GDM1 (cell line): ENCODE measurements around the gene LAYN.

Experiments used
- DNase-seq: peaks from one replicate; lab custom pipeline; 2025; lab: John Stamatoyannopoulos, UW

LAYN gene

DNA sequence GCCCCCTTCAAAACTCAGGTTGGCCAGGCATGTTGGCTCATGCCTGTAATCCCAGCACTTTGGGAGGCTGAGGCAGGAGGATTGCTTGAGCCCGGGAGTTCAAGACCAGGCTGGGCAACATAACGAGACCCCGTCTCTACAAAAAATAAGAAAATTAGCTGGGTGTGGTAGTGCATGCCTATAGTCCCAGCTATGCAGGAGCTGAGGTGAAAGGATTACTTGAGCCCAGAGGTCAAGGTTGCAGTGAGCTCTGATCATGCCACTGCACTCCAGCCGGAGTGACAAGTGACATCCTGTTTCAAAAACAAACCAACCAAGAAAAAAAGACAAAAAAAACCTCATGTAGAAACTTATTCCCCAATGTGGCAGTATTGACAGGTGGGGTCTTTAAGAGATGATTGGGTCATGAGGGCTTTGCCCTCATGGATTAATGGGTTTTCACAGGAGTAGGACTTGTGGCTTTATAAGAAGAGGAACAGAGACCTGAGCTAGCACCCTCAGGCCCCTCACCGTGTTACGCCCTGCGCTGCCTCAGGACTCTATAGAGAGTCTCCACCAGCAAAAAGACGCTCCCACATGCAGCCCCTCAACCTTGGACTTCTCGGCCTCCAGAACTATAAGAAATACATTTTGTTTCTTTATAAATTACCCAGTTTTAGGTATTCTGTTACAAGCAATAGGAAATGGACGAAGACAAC lies 22.3 kb downstream of the LAYN start:
- DNase-seq, result no peak

- DNase-seq, result peak; percentile 12
Observed at GRCh38 chr11:111565114-111565720, 24.7 kb downstream of the LAYN start.

DNA sequence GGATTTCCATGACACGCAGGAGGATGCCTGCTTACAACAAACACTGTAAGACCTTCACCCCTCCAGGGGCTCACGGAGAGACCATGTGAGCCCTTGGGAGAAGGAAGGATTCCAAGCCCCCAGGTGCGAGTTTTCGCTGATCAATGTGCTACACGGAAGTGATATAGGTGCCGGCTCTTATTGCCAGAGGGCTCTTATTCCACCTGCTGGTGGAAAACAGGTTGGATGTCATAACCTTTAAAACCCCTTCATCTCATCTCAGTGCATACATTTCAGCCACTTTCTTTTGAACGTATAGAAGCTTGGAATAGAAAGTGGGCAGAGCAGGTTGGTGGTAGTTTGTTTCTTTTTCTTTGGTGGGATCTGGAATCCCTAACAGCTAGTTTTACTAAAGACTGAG lies 25.8 kb downstream of the LAYN start:
- no peak for DNase-seq

DNA sequence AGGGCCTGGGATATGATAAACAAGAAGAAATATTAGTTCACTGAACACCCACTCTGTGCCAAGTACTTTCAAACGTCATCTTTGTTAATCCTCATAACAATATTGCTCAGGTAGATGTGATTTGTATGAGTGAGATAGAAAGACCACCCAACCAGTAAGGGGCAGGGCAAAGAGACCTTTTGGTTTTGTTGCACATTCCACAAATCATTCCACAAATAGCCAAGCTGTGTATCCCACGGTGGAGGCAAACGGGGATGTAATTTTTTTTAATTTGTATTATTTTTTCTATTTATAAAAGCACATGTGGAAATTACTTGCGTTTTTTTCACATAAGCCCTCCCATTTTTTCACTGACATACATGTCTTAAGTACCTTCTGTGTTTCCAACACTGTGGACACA lies 29.0 kb downstream of the LAYN start:
- DNase-seq, result no peak

DNA sequence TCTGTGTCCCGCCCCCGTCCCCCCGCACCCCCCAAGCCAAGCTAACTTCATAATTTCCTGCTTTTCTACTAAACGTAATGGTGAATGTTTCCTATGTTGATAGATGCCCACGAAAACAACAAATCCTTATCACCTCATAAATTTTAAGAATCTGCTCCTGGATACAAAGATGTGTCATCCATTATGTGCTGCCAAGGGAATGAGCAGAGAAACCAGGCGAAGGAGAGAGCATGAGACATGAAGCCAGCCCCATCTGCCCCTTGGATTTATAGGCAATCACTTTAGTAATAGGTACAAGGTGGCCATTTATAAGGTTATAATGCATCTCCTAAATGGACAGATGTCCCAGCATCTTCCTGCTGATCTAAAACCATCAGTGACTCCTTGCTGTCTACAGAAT lies 30.3 kb downstream of the LAYN start:
- DNase-seq, result no peak

GRCh38 chr11:111571829-111572501 lies 31.4 kb downstream of the LAYN start:
- DNase-seq, result no peak

DNA sequence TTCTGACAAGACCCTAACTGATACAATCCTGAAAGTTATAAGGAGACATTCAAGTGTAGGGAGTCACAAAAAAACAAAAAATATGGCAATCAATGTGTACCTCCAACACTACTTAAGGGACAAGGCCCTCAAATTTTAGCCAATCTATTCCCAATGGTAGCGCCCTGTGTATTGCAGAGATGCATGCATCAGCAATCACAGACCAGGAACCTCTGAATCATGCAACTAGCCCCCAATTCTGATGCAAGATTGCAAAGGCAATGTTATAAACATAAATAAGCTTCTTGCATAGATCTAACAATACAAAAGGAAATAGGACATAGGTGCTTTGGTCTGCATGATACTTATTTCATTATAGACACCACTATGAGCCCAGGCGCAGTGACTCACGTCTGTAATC lies 32.1 kb downstream of the LAYN start:
- no peak for DNase-seq

- DNase-seq, result no peak
Observed at GRCh38 chr11:111573821-111574249, 33.3 kb downstream of the LAYN start.

DNA sequence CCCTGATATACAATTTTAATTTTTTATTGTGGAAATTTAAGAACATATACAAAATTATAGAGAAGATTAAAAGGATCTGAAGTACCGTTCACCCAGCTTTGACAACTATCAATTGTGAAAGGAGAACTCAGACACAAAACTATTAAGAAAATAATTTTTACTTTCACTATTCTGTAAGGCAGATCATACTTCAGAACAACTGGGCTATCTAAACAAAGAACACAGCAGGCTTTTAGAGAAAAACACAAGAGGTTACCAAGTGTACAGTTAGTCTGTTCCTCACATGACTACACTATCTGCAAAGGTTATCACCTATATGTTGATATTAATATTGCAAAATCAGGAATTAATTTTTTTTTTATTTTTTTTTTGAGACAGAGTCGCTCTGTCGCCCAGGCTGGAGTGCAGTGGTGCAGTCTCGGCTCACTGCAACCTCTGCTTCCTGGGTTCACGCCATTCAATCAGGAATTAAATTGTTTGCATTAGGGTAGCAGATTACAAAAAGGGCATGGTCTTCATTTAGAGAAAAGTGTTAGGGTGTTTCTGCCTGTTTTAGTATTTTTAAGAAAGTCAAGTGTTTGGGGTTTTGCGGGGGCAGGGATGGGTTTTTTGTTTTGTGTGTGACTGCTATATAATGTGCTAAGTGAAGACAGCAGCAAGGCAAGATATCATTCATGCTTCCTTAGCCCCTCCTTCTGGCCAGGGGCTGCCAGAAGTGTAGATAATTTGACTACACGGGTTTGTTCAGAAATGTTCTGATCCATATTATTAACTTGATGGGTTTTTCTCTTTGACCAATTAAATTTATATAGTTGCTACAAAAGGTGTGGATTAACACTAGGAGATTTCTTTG lies 34.1 kb downstream of the LAYN start:
- no peak for DNase-seq

GRCh38 chr11:111575740-111576139 lies 35.2 kb downstream of the LAYN start:
- no peak for DNase-seq

DNA sequence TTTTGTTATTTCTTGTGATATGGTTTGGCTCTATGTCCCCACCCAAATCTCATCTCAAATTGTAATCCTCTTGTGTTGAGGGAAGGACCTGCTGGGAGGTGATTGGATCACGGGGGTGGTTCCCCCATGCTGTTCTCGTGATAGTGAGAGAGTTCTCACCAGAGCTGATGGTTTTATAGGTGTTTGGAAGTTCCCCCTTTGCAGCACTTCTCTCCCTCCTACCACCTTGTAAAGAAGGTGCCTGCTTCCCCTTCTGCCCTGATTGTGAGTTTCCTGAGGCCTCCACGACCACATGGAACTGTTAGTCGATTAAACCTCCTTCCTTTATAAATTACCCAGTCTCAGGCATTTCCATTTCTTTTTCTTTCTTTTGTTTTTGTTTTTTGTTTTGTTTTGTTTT lies 37.3 kb downstream of the LAYN start:
- DNase-seq, result peak; percentile 39

DNA sequence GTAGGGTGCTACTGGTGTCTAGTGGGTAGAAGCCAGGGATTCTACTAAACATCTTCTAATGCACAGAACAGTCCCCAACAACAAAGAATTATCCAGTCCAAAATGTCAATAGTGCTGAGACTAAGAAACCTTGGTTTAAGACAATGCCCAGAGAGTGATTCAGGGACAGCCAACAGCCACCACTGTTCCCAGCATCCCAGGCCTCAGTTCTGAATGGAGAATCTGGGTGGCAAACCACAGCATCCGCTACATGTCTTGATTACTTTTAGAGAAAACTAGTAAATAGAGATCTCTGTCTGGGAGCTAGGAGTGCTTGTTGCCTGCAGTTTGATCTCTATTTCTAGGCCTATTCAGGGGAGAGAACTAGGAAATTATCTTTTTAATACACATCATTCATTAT lies 40.8 kb downstream of the LAYN start:
- DNase-seq, result no peak

DNA sequence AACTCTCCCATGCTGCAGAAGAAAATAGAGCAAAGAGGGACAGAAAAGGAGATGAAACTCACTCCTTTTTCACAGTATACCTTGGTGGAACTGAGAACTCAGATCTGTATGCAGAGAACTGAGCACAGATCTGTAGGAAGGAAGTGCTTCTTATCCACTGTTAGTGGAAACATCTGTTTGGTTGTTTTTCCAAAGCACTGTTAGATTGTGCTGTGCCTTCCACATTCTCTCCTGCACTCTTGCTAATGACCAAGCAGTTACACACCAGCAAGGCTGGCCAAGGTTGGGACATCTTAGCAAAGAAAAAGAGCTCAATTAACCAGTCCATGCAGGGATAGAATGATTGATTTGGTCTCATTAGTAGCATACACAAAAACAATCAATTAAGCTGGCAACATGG lies 41.6 kb downstream of the LAYN start:
- DNase-seq, result peak; percentile 33

DNA sequence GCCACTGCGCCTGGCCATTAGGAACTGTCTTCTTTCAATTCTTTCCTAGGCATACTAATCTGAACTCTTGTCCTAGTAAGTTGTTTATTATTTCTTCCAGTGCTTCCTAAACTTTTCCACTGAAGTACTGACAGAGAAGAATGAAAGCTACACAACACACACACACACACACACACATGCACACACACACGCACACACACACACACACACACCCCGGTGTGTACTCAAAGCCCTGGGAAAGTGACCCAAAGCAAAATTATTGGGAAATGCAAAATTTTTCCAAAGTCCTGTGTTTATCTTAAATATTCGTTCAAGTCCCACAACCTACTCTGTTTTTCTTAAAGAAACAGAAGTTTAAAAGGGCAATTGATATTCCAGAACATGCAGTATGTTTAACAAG lies 42.4 kb downstream of the LAYN start:
- DNase-seq, result no peak

- peak; percentile 37 for DNase-seq
Observed at GRCh38 chr11:111585371-111585770, 44.9 kb downstream of the LAYN start.

GRCh38 chr11:111586388-111586831 lies 45.9 kb downstream of the LAYN start:
- peak; percentile 41 for DNase-seq

DNA sequence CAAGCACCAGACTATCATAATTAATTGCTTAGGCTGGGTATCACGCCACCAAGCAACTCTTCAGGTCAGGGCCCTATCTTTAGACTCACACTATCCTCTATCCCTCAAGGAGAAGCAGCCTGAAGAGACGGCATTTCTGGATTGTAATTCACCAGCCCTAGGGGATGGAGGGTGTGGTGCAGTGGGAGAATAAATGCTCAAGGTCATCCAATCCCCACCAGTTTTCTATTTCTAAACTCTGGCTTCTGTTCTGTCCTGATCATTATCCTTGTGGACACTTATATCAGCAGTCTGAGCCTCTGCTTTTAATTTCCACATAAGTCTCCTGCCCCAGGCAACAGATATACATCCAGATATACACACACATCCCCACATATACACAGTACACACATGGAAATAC lies 48.6 kb downstream of the LAYN start:
- no peak for DNase-seq

DNA sequence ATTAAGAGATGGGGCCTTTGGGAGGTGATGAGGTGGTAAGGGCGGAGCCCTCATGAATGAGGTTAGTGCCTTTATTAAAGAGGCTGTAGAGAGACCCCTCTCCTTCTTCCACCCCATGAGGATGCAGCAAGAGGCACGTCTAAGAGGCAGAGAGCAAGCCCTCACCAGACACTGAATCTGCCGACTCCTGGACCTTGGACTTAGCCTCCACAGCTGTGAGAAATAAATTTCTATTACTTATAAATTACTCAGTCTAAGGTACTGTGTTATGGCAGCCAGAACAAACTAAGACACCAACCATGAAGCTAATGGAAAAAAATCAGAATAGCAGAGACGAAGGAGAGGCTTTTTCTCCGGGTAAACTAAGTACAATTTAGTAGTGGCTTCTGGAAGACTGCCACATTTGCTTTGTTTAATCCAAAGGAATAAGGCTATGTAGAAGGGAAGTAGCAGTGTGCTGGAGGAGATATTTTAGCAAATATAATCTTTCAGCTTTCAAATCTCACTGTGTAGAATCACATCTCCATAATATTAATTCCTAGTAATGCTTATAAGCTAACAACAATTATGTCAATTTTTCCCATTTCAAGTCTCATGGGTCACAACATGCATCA lies 49.5 kb downstream of the LAYN start:
- no peak for DNase-seq

DNA sequence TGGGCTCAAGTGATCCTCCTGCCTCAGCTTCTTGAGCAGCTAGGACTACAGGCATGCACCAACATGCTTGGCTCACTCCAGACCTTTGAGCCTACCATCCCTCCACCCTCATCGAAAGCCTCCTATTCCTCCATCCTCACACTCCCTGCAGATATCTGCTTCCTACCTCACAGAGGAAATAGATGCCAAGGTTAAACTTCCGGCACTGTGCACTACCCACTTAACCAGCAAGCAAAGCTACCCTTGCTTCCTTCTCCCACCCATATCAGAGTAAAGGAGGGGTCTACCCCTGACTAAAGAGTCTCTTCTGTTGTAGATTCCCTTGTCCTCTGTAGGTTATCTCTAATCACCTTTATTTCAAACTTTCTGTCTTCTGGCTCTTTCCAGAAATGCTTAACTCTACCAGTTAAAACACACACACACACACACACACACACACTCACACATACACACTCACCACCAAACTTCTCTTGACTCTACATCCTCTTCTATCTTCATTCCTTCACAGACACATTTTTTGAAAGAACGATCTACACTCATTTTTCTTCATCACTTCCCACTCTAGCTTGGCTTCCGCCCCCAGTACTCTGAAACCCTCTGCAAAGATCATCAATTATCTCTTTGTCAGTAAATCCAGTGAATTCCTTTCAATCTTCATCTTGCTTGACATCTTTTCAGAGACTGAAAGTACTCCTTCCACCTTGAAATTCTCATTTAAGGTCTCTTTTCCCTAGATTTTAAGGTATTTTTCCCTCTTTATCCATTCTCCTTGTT lies 50.9 kb downstream of the LAYN start:
- DNase-seq, result no peak

DNA sequence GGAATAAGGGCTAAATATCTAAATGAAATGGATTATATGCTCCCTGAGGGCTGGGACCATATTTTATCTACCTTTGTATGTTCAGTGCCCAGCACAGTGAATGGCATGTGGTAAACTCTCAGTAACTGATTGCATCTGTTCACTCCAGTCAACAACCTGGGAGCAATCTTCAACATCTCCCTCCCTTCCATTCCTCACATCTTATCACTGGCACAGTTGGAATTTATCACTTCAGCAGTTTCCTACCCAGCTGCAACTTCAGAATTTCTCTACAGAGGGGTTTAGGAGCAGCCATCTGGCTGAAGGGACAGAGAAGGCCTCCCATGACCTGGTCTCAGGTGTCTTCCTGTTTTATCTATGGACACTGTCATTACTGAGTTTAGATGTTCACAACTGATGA lies 52.0 kb downstream of the LAYN start:
- DNase-seq, result no peak

DNA sequence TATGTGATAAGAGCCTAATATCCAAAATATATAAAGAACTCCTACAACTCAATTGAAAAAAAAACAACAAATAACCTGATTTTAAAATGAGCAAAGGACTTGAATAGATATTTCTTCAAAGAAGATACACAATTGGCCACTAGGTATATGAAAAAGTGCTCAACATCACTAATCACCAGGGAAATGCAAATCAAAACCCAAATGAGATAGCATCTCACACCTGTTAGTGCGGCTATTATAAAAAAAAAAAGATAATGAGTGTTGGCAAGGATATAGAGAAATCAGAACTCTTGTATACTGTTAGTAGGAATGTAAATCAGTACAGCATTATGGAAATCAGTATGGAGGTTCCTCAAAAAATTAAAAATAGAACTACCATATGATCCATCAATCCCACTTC lies 55.8 kb downstream of the LAYN start:
- DNase-seq, result no peak
